Forelimb muscle (tissue), 1 donor: Measurements from ENCODE around the gene PRMT2. TPM values are rescaled to one million over a fixed set of nuclear protein-coding genes. Genes with fewer than 3 reads are reported as not detected.
"Not testable (repeated sequence)": the region's sequence is repeated elsewhere in the genome, so short reads cannot be mapped to it uniquely, and the experiment has no call there.

Source experiments
- DNase-seq: peaks from one replicate; pipeline ENCODE4 v3.0.0-alpha.2; 2013; ENCODE audit warnings: low read depth
- polyA plus RNA-seq: library from polyadenylated mRNA; unstranded; fragments of 120-200 nt; gene quantifications from one replicate; pipeline ENCODE4 v1.2.1, GENCODE V29; 2013; ENCODE audit not compliant: insufficient read length

PRMT2 gene
- polyA plus RNA-seq, 1 donor = 116 TPM

- DNase-seq = no peak
Observed at GRCh38 chr21:46668381-46668780, 32.9 kb downstream of the PRMT2 start.

- DNase-seq = not testable (repeated sequence)
Observed at GRCh38 chr21:46668904-46669303, 33.4 kb downstream of the PRMT2 start.

- no peak for DNase-seq
Observed at GRCh38 chr21:46674430-46675007, 39.0 kb downstream of the PRMT2 start.

GRCh38 chr21:46675595-46676280, 40.3 kb downstream of the PRMT2 start:
- no peak for DNase-seq

- not testable (repeated sequence) for DNase-seq
Observed at GRCh38 chr21:46676542-46676941, 41.1 kb downstream of the PRMT2 start.

- not testable (repeated sequence) for DNase-seq
Observed at GRCh38 chr21:46681593-46681992, 46.1 kb downstream of the PRMT2 start.

GRCh38 chr21:46698652-46699051, 63.2 kb downstream of the PRMT2 start:
- not testable (repeated sequence) for DNase-seq

- DNase-seq = not testable (repeated sequence)
Observed at GRCh38 chr21:46699104-46699503, 63.6 kb downstream of the PRMT2 start.

Other genes starting within 250 kb of the PRMT2 start
- 28.9 TPM for gene DIP2A, start 176.8 kb upstream of the PRMT2 start, polyA plus RNA-seq
- 9.2 TPM for gene S100B, start 30.6 kb upstream of the PRMT2 start, polyA plus RNA-seq